HUDEP-2 (cell line): Measurements from ENCODE around the gene ALAS1.
A peak's percentile ranks its signal among the peaks of the same experiment; 100 is the strongest.
"Not testable (repeated sequence)": the region's sequence is repeated elsewhere in the genome, so short reads cannot be mapped to it uniquely, and the experiment has no call there.

Experiments
- DNase-seq, 76 experiments: peaks; one replicate each; lab custom pipeline; 2025; ENCODE audit not compliant: unreplicated experiment in 76 of 76; lab: John Stamatoyannopoulos, UW

The ALAS1 gene

DNA sequence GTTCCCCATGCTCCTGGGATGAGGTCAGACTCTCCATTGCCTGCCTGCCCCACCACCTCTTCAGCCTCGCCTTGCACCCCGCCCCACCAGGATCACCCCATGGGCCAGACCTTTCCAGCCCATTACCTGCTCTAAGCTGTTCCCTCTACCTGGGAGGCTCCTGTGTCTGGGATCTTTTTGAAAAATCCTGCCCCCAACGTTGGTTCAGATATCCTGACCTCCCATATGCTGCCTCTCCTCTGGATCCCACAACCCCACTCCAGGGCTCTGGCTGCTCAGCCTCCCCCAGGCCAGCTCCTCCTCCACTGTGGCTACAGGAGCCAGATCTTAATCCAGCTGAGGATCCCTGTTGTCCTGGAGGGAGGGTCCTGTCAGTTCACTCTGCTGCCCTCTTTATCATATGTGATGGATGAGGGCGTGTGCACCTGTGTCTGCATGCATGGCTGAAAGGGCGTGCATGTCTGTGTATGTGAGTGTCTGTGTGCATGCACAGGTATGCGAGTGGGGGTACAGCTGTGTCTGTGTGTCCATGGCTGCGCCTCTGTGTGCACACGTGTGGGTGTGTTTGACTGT lies 21.7 kb upstream of the ALAS1 start:
- DNase-seq, result no peak

DNA sequence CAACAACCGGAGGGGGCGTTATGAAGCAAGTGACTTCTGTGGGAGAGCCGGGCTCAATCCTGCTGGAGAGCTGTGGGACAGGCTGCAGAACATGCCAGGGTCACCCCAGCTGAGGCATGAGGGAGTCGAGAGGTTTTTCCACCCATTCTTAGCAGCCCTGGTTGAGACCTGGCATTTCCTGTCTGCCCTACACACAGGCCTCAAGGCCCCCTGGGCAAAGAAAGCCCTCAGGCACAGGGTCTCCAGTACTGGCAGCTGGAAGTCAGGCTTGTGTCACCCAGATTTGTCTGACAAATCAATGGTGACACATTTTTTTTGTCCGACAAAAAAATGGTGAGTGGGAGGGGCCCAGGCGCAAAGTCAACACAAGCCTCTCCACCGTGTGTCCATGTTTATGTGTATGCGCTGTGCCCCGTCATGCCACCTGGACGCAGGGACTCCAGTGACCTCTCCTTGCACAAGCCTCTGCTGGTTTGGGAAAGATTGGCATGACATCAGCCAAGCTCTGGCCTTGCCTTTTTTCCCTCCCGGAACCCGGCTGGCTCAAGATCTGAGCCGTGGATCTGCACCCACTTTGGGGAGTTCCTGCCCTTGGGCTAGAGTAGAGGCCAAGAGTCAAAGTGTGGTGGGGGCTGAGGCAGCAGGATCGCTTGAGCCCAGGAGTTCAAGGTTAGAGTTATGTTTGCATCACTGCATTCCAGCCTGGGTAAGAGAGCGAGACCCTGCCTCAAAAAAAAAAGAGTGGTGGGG lies 20.8 kb upstream of the ALAS1 start:
- no peak for DNase-seq

DNA sequence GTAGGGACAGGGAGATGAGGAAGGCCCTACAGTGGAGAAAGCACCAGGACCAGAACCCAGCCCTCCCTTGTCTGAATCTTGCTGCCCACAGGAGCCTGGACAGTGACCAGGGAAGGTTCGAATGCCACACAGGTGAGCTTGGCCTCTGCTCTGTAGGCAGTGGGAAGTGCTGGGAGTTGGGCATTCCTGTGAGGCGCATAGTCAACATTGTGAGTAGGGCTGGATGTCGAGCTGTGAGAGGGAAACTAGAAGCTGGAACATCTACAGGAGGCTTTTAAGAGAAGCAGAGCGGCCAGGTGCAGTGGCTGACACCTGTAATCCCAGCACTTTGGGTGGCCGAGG lies 20.3 kb upstream of the ALAS1 start:
- DNase-seq, result no peak

DNA sequence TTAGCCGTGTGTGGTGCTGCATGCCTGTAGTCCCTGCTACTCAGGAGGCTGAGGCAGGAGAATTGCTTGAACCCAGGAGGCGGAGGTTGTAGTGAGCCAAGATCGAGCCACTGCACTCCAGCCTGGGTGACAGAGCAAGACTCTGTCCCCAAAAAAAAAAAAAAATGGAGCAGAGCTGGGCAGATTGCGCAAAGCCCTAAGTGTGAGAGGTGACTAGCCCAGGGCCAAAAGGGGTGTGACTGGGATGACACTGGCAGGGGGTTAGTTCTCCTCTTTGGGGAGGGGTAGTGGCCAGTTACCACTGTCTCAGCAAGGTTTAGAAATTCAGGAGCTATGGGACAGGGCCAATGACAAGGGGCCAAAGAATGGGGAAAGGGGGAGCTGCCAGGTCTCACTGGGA lies 19.8 kb upstream of the ALAS1 start:
- DNase-seq, result not testable (repeated sequence)

DNA sequence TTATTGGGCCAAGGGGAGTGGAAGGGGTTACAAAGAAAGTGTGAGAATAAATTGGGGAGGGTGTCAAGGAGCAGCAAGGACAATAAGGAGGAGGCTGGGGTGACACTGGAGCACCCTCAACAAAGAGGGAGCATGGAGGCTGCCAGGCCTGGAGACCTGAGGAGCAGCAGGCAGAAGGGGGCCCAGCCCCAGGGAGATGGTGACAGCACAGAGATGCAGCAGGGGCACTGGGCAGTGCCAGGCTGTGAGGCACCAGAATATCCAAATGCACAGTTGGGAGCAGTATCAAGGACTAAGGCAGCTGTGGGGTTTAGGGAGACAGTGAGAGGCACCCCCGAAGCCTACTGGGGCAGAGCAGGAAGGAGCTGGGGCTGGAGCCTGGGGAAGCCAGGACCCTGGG lies 19.4 kb upstream of the ALAS1 start:
- DNase-seq, result no peak

DNA sequence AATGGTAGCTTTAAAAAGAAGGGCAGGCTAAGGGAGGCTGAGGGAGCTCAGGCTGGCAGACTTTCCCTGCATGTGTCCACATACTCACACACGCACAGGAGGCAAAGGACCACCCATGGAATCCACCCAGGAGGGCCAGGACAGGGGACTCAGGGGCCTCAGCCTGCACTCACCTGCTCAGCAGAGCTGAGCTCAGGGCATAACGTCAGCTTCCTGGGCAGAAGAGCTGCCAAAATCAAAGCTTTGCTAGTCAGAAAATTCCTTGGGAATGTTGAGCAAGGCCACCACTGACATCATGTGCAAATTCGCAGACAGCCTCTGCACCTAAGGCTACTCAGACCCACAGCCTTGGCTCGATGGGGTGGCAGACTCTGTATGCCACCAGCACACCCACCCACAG lies 16.4 kb upstream of the ALAS1 start:
- DNase-seq, result no peak

DNA sequence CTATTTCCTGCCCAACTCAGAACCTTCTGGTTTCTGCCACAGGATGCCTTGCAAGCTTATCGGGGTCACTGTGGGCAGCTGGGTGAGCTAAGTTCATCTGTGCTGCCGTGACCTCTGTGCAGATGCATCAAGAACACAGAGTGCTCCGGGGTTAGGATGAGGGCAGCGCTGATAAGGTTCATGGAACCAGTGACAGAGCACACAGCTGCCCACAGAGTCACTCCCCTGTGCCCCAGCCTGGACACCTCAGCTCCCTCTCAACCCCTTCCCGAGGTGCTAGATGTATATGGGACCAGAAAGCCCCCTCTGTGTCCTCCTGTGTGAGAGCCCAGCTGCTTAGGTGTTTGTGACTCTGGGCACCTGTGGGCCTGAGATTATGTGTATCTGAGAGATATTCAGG lies 15.8 kb upstream of the ALAS1 start:
- DNase-seq, result peak in 72 of 76 experiments; percentile 17 to 83 (median 62)

DNA sequence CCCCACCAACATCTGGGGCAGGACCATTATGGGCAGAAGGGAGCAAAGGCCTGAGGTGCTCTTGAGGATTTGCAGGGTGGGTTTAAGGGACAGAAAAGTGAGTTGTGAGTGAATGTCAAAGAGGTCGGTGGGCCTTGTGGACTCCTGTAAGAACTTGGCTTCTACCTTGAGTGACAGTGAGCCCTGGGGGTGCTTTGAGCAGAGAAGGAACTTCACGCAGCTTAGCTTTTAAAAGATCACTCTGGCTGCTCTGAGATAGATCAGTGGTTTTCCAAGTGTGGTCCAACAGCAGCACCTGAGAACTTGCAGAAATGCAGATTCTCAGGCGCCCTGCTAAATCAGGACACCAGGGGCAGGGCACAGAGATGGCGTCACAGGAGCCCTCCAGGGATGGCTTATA lies 15.3 kb upstream of the ALAS1 start:
- DNase-seq, result no peak

DNA sequence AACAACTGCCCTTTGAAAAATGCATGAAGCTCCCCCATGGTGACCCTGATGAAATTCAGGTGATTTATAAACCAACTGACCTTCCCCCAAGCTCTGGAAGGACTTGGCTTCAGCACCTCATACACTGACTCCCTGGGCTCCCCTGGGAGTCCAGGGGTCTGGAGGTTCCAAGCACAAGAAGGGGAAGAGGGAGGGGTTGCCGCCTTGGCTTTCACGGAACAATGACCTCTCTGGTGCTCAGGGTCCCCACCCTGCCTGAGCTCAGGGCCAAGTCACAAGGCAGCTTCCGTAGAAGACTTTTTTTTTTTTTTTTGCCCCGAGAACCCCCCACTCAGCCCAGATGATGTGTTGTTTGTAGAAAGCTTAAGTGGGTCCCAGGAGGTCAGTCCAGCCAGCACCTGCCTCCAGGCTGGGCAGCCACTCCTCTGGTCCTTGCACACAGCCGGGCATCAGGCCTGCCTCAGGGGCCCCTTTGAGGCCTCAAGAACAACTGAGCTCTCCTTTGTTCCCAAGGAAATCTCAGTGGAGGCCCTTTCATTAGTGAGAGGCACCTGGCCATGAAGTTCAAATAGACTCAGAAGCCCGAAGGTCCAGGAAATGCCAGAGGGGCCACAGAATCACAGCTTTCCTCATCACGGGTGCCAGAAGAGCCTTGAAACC lies 14.0 kb upstream of the ALAS1 start:
- DNase-seq, result no peak

DNA sequence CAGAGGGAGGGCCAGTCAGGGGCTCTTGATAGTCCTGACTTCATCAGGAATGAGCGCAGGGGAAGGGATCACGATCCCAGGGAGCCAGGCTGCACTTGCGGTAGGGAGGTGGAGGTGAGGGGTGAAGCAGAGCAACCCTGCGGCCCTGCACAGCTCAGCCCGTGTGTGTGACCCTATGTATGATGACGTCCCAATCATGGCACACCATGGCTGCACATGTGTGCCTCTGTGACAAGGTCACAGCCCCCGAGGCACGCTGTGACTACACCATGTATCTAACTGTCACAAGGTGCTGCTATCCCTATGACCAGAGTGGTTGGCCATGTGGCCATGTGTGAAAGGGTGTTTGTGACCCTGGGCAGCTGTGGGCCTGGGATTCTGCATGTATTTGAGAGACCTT lies 13.3 kb upstream of the ALAS1 start:
- DNase-seq, result no peak

DNA sequence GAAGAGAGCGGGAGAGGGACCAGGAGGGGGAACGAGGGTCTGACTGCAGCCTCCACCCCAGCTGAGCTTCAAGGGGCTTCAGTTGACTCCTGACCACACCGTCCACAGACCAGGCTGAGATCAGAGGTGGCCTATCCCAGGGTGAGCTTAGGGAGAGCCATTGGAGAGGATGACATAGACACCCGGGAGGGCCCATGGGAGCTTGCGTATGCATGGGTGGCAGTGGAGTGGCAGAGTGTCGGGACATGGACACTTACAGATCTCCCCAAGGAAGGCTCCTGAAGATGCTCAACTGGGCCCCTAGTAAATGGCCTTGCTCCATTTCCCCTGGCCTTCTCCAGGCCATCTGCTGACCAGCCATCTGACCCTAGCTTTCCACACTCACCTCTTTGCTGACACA lies 12.6 kb upstream of the ALAS1 start:
- no peak for DNase-seq

DNA sequence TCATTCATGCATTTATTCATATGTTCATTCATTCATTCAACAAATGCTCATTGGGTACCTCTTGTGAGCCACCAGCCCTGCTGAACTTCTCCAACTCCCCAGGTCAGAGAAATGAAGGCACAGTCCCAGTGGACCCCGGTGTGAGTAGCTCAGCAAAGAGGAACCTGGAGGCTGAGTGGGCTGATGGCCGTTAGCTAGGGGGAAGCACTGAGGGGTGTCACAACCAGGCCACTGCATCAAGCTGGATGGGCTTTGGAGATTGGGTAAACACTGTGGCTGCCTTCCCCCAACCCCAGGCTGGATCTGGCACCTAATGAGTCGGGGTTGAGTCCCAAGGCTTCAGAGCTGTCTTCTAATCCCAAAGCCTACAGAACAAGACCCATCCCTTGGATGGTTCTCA lies 12.1 kb upstream of the ALAS1 start:
- no peak for DNase-seq

DNA sequence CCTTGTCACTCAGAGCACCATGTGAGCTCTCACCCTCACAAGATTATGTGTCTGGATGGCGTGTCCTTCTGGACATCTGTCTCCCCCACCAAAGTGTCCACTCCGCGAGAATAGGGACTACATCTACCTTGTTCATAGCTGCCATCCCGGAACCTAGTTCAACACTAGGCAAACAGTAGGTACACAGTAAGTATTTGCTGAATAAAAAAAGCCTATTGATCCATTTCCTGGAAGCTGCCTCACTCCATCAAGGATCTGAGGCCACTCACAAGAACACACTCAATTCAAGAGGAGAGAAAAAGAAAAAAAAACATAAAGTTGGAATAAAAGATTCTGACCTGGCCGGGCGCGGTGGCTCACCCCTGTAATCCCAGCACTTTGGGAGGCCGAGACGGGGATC lies 11.2 kb upstream of the ALAS1 start:
- DNase-seq, result no peak

DNA sequence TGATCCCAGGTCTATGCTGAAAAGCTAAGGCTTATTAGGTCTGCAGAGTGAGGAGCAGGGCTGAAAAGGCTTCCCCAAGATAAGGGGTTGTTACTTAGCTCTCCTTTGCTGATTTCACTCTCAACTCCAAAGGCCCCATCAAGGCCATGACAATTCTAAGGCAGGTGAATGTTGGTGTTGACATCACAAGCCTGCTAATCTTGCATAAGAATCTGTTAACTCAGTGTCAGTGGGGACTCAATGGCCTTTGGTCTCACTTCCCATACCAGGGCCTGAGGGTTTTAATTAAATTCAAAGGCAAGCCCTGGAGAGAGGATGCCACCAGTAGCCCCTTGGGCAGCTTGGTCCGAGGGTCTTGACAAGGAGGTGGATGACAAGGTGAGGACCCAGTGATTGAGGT lies 9.4 kb upstream of the ALAS1 start:
- DNase-seq, result peak in 1 of 76 experiments; percentile 7

DNA sequence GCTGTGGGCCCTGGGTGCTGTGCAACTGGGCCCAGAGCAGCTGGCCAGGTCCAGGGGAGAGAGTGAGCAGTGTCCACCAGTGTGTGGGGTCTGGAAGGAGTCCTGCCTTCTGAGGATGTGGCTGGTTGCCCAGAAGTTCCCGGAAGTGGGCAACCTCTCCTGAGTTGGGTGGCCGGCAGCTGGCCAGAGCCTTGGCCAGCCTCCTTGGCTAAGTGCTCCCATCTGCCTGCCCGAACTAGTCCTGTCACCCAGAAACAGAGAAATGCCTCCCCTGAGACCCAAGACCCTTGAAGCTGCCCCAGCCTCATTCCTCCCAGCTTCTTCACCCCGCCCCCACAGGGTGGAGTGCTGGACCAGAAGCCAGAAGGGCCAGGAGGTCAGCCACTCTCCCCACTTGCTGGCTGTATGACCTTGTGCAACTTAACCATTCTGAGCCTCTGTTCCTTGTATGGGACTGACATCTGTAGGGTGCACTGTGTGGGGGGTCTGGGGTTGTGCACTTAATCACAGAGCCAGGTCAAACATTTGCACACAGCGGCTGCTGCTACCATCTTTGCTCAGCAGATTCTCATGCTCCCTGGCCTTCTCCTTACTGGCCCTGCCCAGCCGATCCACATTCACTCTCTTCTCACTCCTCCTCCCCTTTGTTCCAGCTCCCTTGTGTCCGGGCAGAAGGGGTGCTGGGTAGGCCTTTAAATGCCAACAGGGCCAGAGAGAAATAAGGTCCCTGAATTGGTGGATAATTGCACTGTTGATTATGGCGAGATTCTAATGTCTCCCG lies 7.5 kb upstream of the ALAS1 start:
- DNase-seq, result peak in 2 of 76 experiments; percentile 22 to 35

DNA sequence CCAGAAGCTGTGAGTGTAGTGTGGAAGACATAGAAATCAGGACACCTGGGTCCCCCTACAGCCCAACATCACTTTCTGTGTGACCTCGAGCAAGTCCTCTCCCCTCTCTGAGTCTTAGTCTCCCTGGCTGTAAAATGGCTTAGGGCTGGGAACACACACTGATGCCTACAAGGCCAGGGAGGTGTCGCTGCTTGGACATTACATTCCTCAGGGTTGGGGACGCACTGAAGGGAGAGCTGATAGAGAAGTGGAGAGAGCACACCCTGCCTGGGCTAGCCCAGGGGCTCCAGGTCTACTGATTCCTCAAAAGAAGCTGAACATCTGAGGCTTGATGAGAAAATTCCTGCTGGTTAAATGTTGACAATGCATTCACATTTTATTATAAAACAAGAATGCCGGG lies 6.3 kb upstream of the ALAS1 start:
- no peak for DNase-seq

DNA sequence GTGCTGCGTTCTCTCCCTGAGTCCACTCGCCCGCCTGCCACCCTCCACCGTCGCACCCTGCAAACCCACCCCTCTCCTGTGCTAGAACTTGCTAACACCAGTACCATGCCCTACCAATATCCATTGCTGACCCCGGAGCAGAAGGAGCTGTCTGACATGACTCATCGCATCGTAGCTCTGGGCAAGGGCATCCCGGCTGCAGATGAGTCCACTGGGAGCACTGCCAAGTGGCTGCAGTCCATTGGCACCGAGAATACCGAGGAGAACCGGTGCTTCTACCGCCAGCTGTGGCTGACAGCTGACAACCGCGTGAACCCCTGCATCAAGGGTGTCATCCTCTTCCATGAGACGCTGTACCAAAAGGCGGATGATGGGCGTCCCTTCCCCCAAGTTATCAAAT lies 4.9 kb upstream of the ALAS1 start:
- DNase-seq, result peak in 19 of 76 experiments; percentile 7 to 47 (median 26)

DNA sequence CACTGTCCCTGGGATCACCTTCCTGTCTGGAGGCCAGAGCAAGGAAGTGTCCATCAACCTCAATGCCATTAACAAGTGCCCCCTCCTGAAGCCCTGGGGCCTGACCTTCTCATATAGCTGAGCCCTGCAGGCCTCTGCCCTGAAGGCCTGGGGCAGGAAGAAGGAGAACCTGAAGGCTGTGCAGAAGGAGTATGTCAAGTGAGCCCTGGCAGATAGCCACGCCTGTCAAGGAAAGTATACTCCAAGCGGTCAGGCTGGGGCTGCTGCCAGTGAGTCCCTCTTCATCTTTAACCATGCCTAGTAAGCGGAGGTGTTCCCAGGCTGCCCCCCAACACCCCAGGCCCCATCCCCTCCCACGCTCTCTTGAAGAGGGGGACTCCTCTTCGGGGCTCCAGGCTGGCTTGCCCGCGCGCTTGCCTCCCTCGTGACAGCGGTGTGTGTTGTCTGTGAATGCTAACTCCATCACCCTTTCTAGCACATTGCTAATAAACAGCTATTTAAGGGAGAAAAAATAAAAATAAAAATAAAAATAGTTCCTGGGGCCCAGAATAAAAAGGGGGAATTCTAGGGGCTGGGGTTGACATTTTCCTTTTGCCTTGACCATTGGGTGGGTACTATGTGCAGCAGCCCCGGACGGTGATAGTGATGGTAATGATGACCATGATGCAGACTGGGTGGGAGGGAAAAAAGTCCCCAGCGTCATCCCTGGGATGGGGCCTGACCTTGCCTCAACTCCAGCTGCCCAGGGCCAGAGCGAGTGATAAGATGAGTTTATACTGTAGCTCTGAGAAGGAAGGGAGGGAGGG lies 3.3 kb upstream of the ALAS1 start:
- peak in 18 of 76 experiments; percentile 10 to 50 (median 28) for DNase-seq

DNA sequence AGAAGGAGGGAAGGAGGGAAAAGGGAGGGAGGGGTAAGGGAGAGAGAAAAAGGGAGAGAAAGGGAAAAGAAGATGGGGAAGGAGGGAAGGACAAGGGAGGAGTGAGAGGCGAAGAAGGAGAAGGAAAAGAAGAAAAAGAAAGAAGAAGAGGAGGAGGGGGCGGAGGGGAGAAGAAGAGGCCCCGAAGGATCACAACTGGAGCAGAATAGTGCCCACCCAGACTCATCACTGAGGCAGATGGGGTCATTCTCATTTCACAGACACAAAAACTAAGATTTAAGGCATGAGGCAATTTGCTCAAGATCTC lies 2.7 kb upstream of the ALAS1 start:
- no peak for DNase-seq

DNA sequence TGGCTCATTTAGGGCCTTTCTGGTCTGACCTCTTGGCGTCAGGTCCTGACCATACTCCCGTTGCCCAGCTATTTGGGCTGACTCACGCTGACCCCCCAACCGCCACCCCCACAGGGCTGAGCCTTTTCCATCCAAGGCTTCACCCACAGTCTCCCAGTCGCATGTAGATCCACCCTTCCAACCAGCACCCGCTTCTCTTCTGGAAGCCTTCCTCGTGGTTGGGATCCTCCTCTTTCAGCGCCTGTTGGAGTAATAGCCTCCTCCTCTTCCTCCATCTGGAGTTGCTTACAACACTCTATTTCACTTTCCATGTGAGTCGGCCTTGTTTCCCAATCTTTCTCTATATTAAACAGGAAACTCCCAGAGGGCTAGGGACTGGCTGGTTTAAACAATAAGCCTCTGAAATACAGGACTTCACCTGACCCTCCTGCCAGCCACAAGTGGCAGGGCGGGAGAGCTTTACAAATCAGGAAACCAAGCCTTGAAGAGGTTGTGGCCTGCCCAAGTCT lies 2.1 kb upstream of the ALAS1 start:
- DNase-seq, result no peak

DNA sequence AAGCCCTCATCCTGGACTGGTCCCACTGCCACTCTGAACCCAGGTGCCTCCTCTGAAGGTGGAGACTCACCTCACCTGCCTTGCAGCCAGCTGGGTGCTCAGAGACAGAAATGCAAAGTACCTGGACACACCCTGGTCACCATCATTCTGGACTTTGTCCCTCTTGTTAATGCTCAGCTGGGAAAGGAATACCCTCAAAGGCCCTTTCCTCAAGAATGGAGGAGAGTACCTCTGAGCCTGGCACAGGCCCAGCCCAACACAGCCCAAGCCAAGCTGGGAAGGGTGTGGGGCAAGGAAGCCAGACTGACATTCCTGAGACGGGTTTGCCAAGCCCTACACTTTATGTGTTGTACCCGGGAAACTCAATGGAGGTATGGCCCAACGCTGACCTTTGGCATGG lies 983 bp upstream of the ALAS1 start:
- peak in 9 of 76 experiments; percentile 5 to 40 (median 10) for DNase-seq
